GM13977 (cell line): ENCODE data around the gene PLCXD3.

Experiments used
- DNase-seq: peaks from one replicate; pipeline ENCODE4 v3.0.0; 2012; ENCODE audit warnings: low spot score
- CTCF ChIP-seq: IDR thresholded peaks from 2 replicates; pipeline ENCODE4 v1.5.1; 2012; ENCODE audit warnings: mild to moderate bottlenecking, control low read depth; ENCODE audit not compliant: insufficient read depth; ENCODE audit errors: extremely low read depth, missing control alignments
- in situ Hi-C: fragments of 300-500 bp; cut with MboI; formaldehyde crosslinking; loops from one replicate; pipeline ENCODE4 v1.12.0; 2022; ENCODE audit warnings: low sequenced_read_pairs, low pct_unique_long_range_greater_than_20kb, mixed read lengths, inconsistent platforms; ENCODE audit not compliant: unreplicated experiment

PLCXD3 gene

DNA sequence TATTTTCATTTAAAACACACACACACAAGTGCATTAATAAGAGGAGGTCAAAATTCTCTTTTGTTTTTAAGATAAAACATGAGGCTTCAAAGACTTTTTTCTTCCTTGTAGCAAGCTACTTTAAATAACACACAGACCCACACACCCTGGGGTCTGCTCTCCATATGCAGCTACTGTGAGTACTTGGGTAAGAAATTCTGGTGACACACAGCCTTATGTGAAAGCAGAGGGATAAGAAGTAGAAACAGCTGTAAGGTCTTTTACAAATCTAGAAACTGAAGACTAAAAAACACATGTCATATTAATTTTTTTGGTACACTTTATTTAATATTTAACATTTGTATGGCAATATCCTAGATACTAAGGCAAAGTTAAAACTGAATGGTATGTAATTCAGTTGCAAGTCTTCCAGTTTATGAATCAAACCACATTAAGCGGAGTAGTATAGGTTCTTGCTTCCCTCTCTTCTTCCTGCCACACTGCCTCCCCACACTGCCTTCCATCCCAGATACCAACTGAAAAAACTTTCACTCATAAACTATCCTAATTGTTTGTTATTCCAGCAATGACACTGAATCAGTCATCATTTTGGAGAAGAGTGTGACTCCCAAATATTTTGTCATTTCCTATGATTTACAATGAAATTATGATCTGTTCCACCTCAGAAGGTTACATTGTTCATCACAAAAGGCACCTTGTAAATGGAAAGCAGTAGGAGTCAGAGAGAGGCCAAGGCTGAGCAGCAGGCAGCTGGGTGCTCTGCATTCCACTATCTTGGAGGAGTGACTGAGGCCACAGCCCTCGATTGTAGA is 92.0 kb downstream of the PLCXD3 start:
- in situ Hi-C loops: no loop called here
- TF ChIP-seq CTCF: no peak
- DNase-seq: no peak

GRCh38 chr5:41416336-41416735 is 94.1 kb downstream of the PLCXD3 start:
- in situ Hi-C loops: no loop called here
- no peak for TF ChIP-seq CTCF

GRCh38 chr5:41415242-41415641 is 95.2 kb downstream of the PLCXD3 start:
- in situ Hi-C loops: no loop called here
- DNase-seq: no peak
- no peak for TF ChIP-seq CTCF

More at GRCh38 chr5:41416336-41416735, 94.1 kb downstream of the PLCXD3 start:
- DNase-seq: no peak

DNA sequence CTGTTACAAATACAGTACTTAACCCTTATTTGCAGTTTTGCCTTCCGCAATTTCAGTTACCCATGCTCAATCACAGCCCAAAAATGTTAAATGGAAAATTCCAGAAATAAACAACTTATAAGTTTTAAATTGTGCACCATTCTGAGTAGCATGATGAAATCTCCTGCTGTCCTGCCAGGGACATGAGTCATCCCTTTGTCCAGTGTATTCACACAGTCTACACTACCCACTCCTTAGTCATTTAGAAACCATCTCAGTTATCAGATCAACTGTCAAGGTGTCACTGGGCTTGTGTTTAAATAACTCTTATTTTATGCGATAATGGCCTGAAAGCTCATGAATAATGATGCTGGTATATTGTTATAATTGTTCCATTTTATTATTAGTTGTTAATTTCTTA is 95.8 kb downstream of the PLCXD3 start:
- no peak for DNase-seq
- in situ Hi-C loops: no loop called here
- TF ChIP-seq CTCF: no peak

GRCh38 chr5:41413074-41413473 is 97.3 kb downstream of the PLCXD3 start:
- in situ Hi-C loops: no loop called here
- DNase-seq: no peak
- no peak for TF ChIP-seq CTCF

DNA sequence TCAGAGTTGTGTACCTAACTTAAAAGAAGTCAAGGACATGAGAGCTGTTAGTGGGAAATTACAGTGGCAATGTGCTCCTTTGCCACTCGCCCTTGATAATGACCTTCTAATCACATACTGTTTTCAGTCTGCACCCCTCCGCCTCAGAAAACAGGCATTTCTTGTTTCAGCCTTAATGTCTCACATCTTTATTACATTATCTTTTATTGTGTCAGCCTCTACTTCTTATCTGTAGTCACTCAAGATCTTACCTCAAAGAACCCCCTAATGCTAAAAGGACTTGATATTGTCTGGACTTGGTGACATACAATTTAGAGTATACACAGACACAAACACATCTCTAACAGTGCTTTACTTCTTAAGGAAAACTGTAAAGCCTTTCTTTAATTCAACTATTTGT is 97.9 kb downstream of the PLCXD3 start:
- DNase-seq: no peak
- no peak for TF ChIP-seq CTCF
- in situ Hi-C loops: no loop called here

GRCh38 chr5:41410737-41411136 is 99.7 kb downstream of the PLCXD3 start:
- in situ Hi-C loops: no loop called here
- TF ChIP-seq CTCF: no peak
- no peak for DNase-seq
